CD4-positive, alpha-beta T cell treated with Interleukin-10 for 1 hour (primary cell): ENCODE measurements around the gene ATP2B3.

Experiments
- DNase-seq: peaks from one replicate; pipeline ENCODE4 v3.0.0-alpha.2; 2020

The ATP2B3 gene

DNA sequence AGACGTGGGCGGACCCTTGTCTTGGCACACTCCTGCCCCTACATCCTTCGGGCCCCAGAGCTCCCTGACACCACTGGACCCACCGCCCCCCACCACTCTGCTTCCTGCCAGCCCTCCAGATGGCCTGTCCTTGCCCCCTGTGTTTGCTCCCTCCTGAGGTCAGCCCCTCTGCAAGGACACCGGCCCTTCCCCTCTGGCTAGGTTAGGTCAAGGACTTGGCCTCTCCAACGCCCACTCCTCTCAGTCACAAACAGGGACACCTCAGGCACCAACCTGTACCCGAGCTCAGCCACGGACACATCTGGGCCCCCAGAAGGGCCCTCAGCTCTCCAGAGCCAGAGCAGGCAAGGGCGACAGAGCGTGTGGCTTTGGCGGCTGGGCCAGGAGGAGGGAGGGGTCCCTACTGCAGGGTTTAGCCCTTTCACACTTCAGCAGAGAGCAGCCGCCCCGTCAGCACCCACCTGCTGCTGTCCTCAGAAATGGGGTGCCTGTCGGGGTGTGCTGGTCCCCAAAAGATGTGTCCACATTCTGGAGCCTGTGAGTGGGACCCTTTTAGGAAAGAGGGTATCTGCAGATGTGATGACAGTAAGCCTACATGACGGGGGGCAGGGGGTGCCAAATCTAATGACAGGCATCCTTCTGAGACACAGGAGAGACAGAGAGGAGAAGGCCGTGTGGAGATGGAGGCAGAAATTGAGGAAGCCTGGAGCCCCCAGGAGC is 106.0 kb downstream of the ATP2B3 start:
- no peak for DNase-seq

DNA sequence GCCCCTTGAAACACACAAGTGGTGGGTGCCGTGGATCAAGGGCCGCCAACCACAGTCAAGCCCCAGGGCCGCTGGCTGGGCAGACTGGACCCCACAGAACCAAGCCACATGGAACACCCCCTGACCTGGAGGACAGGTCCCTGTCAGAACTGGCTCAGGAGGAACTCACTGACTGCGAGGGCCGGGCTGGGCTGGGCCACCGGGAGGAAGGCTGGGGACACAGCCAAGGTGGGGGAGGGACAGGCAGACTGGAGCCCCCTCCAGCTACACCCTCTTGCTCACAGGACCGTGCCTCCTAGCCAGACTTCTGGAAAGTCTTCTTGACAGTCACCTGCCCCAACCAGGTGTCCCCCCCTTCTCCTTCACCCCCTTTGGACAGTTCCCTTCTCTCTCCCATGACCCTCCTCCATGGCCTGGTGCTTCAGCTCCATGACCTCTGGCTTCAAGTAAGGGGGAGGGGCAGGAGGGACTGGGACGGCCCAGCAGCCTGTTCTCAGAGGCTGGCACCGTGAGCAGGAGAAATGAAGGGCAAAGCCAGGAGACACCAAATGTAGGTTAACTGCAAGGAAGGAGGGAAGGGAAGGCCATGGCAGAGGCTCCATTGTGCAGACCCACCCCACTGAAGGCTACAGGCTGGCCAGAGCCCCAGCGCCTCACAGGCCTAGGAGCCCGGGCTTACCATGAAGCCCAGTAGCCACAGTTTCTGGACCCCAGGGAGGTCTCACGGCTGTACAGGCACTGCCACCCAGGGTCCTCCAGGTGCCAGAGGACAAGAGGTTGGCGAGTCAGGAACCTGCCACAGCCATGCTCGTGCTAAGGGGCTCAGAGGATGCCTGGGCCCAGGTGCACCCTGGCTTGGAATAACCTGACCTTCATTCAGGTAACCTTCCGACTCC is 107.0 kb downstream of the ATP2B3 start:
- DNase-seq, result no peak

- no peak for DNase-seq
These were observed 108.0 kb downstream of the ATP2B3 start for GRCh38 chrX:153625271-153626024.

GRCh38 chrX:153626025-153626633 is 108.7 kb downstream of the ATP2B3 start:
- DNase-seq, result no peak

GRCh38 chrX:153626863-153627674 is 109.6 kb downstream of the ATP2B3 start:
- no peak for DNase-seq

DNA sequence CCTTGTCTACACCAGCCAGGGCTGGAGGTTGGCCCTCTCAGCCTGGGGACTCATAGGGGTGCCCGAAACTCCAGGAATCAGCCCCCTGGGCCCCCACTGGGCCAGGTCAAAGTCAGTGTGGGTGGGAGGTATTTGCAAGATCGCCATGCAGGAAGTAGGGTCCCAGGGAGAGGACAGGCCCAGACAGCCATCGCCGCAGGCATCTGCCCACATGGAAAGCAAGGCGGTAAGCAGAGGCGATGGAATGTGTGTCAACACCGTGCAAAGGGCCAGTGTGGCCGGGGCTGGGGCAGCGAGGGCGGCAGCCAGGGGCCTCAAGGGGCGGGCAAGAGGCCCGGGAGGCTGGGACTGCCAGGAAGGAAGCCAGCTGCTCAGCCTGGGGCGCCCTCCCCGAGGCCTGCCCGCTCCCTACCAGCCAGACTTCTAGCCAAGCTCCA is 110.3 kb downstream of the ATP2B3 start:
- no peak for DNase-seq

DNA sequence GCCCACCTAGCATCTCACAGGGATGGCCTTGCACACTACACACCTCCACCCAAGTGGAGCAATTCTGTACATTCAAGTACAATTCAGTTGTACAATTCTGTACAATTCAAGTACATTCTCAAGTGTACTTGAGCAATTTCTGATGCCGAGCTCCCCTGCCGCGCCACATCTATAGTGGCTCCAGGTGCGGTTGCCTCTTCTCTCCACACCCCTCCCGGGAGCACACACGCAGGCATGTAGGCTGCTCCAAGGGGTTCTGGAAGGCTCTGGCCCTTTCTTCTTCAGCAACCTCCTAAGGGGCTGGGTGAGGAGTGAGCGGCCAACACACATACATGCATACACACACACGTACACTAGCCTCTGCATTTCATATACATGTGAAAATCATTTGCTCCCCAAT is 110.7 kb downstream of the ATP2B3 start:
- DNase-seq, result no peak

GRCh38 chrX:153628665-153629064 is 111.2 kb downstream of the ATP2B3 start:
- DNase-seq, result no peak

- DNase-seq, result no peak
These were observed 113.9 kb downstream of the ATP2B3 start for GRCh38 chrX:153631346-153631745.

DNA sequence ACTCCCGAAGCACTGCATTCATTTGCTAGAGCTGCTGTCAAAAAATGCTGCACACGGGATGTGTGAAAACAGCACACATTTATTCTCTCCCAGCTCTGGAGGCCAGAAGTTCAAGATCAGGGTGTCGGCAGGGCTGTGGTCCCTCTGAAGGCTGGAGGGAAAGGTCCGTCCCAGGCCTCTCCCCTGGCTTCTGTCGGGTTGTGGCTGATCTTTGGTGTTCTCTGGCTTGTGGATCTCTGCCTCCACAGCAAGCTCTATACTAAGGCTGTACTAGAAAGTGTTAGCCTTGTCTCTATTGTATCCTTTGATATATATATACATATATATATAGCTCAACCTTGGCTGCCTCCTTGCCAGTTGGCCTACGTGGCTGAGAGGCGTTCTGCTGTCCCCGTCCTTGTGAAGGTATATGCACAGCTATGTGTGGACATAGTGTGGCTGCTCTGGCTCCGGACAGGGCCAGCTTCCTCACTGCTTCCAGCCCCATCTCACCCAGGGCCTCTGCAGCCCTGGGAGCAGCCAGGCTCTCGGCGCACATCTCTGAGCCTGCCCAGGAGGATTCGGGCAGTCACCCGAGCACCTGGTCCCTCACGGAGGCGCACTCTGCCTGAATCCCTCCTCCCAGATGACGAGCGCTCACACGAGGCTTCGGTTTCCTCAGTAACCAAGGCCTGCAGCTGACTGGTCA is 114.6 kb downstream of the ATP2B3 start:
- no peak for DNase-seq
